Measurements from ENCODE around the gene CD244.

DNA sequence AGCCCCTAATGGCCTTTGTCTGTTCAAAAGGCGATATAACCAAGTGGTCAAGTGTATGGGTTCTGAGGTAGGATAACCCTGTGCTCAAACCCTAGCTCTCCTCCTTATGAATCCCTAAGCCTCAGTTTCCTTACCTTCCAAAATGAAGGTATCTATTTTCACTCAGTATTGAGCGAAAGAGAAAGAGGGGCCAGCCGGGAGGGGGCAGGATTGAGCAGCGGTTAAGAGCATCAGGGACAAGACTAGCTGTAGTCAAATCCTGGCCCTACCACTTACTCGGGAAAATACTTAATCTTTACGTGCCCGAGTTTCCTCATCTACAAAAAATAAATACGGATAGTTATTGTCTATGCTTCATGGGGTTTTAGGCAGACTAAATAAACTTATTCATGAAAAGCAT, 41.1 kb downstream of the CD244 start:
- TF ChIP-seq, protein P1, sequence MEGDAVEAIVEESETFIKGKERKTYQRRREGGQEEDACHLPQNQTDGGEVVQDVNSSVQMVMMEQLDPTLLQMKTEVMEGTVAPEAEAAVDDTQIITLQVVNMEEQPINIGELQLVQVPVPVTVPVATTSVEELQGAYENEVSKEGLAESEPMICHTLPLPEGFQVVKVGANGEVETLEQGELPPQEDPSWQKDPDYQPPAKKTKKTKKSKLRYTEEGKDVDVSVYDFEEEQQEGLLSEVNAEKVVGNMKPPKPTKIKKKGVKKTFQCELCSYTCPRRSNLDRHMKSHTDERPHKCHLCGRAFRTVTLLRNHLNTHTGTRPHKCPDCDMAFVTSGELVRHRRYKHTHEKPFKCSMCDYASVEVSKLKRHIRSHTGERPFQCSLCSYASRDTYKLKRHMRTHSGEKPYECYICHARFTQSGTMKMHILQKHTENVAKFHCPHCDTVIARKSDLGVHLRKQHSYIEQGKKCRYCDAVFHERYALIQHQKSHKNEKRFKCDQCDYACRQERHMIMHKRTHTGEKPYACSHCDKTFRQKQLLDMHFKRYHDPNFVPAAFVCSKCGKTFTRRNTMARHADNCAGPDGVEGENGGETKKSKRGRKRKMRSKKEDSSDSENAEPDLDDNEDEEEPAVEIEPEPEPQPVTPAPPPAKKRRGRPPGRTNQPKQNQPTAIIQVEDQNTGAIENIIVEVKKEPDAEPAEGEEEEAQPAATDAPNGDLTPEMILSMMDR (conservative IDR thresholded peaks at IDR 0.05 in 1 of 2, IDR thresholded peaks at IDR 0.05 in 1 of 2; ENCODE audit: extremely low read depth in 1 of 2, insufficient read depth in 1 of 2, low read depth in 1 of 2, low read length in 2 of 2): peak in 1 of 2 donors; percentile 16
- no peak for TF ChIP-seq EZH2 (IDR thresholded peaks at IDR 0.05; ENCODE audit: borderline replicate concordance, low read length)
